GM19035 (cell line): Measurements from ENCODE around the gene FOXP1.

Experiments used
- ATAC-seq: cut with Tn5 transposase; IDR thresholded peaks from one replicate; pipeline ENCODE4 v1.9.1; 2021; ENCODE audit not compliant: unreplicated experiment

Gene FOXP1

DNA sequence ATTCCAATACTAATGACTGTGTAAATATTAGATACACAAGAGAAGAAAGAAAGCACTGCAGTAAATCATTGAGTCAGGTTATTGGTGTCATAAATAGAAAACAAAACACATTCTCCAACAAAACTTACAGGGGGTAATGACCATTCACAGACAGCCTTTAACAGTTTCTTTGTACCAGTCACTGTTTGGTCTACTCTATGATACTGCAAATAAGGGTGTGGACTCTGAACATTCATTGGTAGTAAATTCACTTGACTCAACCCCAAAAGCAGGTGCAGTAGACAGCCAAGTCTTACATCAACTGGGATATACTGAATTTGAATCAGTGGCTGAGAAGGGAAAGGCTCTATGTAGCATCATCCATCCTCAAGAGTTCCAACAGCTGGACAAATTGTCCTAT is 463.5 kb downstream of the FOXP1 start:
- no peak for ATAC-seq

DNA sequence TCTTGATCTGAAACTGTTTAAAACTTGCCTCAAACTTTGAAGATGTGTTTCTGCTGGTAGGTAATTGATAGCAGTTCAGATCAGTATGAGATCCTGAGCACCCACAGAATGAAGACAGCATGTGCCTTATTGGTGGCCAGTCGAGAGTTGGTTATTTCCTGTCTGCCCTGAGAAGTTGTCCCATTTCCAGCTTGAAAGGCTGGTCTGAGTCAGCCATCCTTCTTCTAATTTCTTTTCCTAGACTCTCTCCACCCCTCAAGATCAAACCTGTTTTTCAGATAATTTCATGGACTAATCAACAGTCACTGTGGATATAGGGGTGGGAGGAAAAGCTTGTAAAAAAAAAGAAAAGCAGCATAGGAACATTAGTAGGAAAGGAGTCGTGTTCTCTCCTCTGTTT is 464.4 kb downstream of the FOXP1 start:
- no peak for ATAC-seq

DNA sequence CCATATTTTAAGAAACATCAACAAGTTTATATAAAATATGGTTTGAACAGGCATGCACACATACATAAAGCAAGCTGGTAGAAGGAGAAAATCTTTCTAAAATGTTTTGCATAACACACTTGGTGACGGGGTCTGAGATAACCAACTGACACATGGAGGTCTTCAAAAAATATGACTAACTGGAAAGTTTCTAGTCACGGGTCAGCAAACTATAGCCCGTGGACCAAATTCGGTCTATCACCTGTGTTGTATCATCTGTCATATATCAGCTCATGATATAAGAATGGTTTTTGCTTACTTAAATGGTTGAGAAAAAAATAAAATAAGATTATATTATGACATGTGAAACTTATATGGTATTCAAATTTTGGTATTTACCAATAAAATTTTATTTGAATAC is 465.1 kb downstream of the FOXP1 start:
- no peak for ATAC-seq

DNA sequence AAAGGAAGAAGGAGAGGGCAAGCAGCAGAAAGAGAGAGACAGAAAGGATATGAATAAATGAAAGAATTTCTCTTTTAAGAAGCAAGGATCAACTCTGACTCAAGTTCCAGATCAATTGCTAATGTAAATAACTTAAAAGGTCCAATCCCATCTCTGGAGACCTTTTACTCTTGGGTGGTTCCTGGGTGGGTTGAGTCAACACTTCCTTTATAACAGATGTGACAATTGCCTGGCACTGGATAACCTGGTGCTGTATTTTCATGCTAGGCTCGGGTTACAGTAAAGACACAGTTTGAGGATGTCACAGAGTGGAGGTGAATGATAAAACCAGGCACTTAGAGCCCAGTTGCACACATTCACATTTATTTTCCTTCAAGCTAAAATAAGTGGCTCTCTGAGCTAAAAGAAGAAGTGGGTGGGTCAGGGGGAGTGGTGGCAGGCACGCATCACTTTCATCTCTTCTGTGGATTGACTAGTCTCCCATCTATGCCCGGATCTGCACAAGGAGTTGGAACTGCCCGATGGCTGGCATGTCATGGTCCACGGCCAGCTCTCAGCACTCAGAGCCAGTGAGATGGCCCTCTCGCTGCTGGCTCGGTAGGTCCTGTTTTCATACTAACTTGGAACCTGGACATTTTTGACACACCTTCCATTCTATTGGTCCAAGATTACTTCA is 465.8 kb downstream of the FOXP1 start:
- ATAC-seq, result no peak

DNA sequence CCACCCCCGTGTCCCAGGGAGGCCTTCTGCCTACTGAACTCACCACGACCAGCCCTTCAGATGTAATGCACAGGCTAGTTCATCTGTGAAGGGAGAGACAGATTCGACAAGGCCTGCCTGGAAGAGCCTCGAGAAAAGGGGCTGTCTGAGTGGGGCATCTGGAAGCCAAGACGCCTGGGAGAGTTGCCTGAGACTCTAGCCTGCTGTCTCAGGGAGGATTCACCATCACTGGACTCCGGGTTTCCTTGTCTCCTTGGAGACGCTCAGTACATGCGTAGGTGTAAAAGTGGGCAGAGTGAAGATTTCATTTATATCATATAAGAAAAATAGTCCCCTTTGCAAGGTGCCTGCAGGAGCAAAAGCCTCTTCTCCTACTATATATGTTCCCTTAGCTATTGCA is 468.9 kb downstream of the FOXP1 start:
- ATAC-seq, result no peak

DNA sequence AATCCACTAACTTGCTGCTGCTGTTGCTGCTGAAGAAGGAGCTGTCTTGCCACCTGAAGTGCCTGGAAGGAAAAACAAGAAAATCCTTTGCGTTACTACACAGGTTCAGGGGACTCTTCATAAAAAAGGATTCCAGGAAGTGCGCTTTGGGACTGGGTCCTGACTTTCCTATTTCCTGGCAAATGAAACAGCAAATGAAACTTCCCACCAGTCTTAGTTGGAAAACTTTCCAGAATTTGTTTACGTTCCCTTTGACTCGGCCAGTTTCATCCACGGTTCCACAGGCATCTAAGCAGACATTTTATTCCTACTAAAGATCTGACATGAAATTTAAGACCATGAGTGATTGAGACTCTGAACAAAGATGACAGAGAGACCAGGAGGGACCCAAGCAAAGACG is 471.0 kb downstream of the FOXP1 start:
- ATAC-seq, result no peak

DNA sequence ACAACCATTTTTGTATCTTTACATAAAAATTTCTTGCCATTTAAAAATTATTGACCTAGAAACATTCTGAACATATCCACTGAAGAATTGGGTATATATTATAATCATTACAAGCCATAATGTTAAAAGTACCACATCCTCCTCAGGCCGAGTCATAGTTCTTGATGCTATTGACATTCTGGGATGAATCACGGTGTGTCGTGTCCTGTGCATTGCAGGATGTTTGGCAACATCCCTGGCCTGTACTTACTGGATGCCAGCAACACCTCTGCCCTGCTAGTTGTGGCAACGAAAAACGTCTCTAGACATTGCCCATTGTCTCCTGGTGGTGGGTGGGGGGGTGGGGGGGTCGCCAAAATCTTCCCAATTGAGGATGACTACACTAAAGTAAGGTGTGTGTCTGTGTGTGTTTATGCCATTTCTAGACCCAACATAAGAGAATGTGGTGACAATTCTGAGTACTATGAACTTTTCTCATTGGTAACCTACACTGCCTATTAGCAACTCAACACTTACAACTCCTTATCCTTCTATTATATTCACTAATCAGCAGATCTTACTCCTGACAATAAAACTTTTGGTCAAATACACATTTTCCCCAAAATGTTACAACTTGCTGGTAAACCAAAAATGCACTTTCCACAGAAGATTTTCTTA is 471.6 kb downstream of the FOXP1 start:
- no peak for ATAC-seq

DNA sequence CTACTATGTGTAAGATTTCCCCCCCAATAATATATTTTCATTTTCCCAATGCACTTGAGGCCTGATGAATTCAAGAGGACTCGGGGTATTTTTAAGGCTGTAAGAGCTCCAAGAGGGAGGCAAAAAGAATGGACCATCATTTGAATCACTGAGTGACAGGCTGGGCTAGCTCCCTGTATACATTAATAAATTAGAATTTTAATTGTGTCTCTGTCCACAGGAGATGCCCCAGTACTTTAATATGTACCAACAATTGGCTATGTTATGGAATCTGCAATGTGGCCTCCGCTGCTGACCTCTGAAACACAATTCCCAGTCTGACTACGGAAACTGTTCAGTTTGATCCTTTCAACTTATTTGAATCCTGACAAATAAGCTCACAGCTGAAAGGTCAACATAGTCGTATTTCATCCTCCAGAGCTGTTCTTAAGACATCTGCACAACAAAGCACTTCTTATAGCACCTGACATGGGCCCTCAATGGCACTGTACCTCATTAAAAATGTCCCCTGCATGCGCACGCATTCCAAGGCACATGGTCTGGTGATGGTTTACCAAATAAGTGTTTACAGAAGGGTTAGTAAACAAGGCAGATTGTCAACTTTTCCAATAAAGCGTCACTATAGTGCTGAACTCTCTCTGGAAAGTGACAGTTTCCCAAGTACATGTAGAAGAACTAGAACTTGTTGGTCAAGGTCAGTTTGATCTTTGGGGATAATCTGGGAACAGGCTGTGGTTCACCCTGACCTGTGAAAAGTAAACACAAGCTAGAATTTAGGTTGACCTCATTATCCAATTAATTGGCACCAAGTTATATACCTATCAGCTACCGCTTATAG is 472.9 kb downstream of the FOXP1 start:
- no peak for ATAC-seq

DNA sequence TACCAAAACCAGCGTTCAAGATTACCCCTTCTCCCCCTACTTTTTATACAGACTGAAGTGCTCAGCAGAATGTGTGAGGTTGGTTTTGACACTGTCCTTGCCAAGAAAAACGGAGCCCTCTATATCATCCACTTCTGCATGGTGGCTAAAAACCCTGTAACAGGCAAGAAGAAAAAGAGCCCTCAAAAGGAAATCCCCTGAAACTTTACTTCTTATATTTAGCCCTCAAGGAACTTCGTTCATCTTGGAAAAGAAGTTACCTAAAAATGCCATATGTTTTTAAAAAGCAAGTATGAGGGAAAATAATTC is 473.6 kb downstream of the FOXP1 start:
- ATAC-seq, result no peak

DNA sequence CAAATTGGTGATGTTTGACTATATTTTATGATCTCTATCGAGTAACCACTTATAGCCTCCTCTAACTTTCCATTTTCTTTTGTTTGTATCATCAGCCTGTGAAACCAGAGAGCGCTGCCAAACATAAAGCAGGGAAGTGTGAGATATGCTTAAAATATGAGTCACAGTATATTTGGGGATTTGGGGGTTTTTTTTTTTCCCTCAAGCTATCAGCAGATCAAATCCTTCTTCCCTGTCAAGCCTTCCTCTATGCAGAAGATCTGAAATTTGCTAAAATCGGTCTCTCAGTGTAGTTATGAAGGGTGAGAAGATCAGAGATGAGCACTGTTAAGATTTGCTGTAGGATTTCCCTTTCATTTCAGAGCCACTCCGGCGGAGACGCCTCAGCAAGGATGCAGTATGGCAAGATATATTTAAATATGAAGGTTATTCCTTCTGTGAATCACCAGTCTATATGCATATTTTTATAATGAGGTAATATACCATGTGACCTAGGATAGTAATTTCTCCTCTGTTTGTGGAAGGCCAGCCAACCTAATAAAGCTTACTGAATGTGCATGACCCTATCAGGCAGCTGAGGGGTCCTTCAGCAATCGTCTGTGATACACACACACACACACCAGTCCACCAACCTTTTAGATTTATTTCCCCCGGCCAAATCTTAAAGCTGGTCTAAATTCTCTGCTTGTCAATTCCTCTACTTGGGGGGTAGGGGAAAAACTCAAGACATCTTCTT is 474.1 kb downstream of the FOXP1 start:
- no peak for ATAC-seq

DNA sequence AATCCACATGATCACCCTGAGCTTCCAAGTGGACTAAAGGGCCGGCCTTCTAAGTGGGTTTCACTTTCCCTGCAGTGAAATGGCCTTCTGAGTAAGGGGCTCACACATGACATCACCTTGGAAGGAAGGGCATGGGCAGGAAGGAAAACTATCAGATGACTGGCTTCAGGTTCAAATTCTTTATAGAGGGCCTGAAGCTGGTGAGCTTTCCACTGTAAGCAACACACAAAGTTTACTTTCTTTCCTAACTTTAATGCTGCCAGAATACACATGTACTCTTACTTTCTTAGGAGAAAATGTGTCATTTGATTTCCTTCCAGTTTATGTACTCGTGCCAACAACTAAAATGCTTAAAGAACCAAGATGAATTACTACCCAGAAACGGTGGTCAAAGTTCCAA is 475.6 kb downstream of the FOXP1 start:
- ATAC-seq, result no peak

DNA sequence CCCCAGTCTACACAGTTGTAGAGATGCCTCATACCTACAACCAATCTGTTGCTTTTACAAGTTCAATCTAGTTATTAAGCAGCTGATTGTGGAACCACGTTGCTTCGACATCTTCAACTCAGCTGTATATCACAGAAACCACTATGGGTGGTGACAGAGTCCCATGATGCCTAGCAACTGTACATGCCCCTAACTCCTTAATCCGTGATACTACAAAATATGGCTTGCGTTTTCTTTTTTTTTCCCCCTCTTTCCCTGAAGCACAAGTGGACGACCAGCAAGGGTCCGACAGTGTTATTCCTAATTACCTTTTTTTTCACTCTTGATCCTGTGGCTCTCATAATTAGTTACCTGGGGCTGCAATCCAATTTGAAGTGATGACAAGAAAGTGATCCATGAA is 478.6 kb downstream of the FOXP1 start:
- no peak for ATAC-seq

DNA sequence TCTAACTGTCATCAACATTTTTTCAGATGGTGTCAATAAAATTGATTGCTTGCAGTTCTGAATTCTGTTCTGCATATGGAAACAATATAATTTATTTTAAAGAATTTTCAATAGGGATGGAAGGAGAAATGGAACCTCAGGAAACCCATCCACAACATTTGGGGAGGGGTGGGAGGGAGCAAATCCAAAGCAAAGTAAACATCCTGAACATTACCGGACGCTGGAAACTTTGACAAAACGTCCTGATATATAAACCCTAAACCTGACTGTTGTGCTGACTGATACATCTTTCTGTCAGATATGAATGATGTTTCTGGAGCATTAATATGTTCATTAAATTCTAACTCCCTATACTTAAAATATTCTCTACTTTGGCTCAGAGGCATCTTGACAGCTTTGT is 479.0 kb downstream of the FOXP1 start:
- ATAC-seq, result no peak

DNA sequence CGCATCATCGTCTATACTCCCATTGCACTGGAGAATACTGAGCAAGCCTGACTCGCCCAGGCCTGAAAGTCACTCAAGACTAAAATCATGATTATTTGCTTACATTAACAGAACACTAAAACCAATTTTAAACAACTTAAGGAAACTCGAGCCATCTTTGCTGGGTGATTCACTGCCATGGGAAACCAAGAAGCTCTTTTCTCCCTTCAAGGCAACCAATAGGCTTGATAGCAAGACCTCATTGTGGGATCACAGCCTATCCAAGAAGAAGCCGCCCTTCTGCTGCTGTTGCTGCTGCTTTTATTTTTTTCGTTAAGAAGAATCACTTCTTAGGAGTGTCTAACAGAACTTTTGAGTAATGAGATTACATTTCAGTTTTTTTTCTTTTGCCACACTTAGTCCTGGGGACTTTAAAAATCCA is 479.4 kb downstream of the FOXP1 start:
- no peak for ATAC-seq

DNA sequence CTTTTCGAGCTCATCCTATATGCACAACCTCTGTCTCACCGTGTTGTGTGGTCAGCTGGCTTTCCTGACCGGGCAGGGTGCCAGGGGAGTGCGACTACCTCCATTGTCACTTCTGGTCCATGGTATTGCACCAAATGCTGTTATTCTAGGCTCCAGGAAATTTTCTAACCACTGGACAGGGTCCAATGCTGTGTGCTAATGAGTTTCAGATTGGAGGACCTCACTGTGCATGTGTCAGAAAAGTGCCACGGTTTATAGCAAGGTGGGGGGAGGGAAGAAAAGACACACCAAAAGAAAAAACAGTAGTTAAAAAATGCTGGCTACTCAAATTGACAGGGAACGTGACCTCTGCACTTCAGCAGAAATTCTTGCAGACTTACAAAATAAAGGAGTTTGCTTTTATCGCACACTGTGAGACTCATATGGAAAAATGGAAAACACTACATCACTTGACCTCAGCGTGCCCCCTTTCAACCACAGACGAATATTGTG is 480.1 kb downstream of the FOXP1 start:
- ATAC-seq, result no peak

DNA sequence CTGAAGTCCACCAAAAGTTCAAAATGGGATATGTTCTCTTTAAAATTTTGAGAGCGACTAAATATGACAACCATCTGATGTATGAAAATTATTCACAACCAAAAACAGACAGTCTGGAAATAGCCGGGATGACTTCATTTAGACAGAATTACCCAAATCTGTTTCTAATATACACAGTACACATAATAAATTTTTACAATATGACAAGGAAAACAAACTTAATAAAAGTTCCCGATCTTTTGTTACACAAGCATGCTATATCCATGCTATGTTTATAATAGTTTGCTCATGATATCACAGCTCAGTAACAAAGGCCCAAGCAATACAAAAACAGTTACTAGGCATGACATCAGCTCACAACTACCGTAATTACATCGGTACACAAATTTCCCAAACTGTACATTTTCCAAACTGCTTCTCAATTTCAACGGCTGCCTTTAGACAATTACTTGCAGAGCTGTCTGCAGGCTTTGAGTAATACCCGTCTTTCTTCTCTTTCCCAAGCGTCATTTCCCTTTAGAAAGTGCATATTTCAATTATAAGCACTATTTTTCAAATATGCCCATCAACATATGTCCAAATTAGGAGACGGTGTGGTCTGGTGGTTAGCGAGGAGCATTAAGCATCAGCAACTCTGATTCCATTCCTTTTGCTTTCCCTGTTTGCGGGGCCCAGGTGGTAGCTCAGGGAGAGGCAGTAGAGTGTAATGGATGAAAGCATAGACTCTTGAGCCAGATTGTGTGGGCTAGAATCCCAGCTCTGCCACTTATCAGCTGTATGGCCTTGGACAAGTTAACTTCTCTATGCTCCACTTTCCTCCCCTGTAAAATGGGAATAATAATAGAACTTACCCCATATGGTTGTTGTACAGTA is 481.2 kb downstream of the FOXP1 start:
- no peak for ATAC-seq

DNA sequence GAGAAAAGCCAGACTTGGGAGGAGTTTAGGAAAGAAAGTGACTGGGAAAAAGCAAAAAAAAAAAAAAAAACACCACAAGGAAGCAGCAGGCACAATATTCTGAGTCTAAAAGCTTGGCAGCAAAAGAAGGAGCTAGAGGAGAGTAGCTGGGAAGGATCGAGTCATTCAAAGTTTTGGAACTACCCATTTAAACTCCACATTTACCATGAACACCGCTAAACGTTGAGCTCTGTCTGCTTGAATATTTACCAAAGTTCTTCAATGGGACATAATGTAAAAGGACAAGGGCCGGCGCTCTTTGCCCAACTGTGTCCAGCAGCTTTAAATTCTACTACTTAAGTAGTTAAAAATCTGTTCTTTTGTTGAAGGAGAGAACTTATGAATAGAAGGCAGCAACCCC is 481.9 kb downstream of the FOXP1 start:
- ATAC-seq, result no peak

DNA sequence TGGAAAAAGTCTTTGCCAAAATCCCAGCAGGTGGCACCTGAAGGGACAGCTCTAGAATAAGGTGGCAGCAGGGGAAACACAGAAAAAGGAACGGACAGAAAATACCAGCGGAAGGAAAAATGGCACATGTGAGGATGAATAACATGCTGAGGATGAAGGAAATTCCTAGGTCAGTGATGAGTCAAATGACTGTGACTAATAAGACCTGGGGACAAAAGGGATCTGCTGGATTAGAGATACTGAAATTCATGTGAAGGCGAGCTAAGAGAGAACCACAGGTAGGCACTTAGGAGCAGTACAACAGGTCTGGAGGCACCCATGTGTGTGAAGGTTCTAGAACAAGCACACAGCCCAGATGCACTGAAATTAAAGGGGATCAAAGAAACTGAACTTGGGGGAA is 482.5 kb downstream of the FOXP1 start:
- no peak for ATAC-seq

DNA sequence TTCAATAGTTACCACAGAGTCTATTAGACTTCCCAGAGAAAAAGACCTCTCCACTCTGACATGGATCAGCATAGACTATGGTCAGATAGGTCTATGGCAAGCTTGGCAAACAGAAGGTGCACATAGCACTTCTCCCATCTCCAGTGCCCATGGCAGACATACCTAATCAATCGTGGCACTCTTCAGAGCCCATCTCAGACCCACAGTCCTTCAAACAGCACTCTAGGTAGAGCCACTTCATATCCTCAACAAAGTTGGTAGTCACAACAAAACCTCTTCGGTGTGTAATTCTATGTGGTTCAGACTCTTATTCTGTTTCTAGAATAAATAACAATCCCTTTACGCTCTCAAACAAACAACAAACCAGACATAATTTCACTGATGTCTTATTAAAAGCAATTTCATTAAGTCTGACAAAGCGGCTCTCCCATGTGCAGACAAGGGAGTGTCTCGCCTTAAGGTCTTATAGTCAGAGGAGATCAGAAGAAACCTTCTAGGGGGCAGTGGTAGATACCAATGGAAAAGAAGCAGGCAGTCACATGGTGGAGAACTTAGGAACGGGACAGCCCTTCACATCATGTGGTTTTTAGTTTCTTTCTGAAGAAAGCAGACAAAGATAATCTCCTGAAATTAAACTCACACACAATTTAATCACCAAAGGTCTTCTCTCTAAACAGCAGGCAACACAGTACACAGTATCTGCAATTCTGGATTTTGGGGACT is 483.4 kb downstream of the FOXP1 start:
- ATAC-seq, result no peak

DNA sequence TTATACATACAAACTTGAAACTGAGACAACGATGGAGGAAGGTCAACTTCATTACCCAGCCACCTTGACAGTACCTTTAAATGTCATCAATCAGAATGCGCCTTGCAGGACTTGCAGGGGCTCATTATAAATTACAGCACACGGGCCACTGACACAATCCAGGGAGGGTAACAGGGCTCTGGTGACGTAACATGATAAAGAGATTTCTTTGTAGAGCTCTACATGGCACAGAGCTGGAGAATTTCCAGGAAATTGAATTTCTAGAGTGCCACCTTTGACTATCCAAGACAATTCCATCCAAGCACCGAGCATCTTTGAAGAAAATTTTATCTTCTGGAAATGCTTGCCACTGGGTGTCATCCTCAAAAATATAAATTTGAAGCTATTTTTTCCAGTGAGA is 486.0 kb downstream of the FOXP1 start:
- no peak for ATAC-seq
